ENCODE results near the gene TEK. TPM values are rescaled to one million over a fixed set of nuclear protein-coding genes. Genes with fewer than 3 reads are reported as not detected.

The TEK gene
- total and polyA plus RNA-seq, 2 experiments from 2014 or later = 1.9 to 9.4 TPM

DNA sequence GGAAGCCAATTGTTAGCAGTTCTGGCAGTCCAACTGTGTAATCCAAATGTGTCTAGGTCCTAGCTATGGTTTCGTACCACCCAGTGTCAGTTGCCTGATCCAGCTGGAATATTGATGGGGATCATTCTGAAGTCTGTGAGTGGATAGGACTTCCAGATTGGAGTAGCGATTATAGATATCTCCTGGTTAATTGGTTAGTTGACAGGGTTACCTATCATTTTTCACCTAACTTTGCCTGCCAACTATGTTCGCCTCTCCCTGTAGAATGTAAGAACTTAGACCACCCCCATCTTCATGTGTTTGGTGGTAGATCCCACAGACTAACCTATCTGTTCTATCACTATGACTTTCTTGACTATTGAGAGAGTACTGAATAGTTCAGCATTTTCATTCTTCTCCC lies 59.9 kb downstream of the TEK start:
- Histone ChIP-seq H4K20me1 (replicated peaks; ENCODE audit: insufficient read depth) (no peaks in the 10 kb centered on the region), H3K27ac (ENCODE audit: low read depth) (no peak overlapping the region), H3K9me2 (ENCODE audit: insufficient read depth) (0 out of 2 replicates have a peak, but pooled peaks cover 8% of the 10 kb centered on the region), H2AFZ (no peak overlapping the region), H3F3A (replicated peaks; ENCODE audit: low read depth) (no peaks in the 10 kb centered on the region), H3K79me2 (replicated peaks; ENCODE audit: insufficient read depth) (no peaks in the 10 kb centered on the region), H3K36me3 (ENCODE audit: insufficient read depth) (no peaks in the 10 kb centered on the region), H3K4me1 (ENCODE audit: insufficient read depth) (no peaks in the 10 kb centered on the region), H3K4me3 (no peak overlapping the region), H3K27me3 (ENCODE audit: insufficient read depth) (no peaks in the 10 kb centered on the region), H3K4me2 (no peak overlapping the region)
- TF ChIP-seq POLR2AphosphoS5 (IDR thresholded peaks at IDR 0.05; ENCODE audit: low read depth) (no peak), STAT1 (IDR thresholded peaks at IDR 0.05; ENCODE audit: unreplicated experiment) (no peak), ZNF331 (CRISPR knock-in tag; IDR thresholded peaks at IDR 0.05; ENCODE audit: low read depth) (no peak), JUNB (IDR thresholded peaks at IDR 0.05; ENCODE audit: unreplicated experiment) (no peak), REST (IDR thresholded peaks at IDR 0.05; ENCODE audit: unreplicated experiment) (no peak), EZH2phosphoT487 (IDR thresholded peaks at IDR 0.05; ENCODE audit: unreplicated experiment) (no peak), EZH2 (IDR thresholded peaks at IDR 0.05; ENCODE audit: low read depth, unreplicated experiment) (no peak), CREB1 (CRISPR knock-in tag; IDR thresholded peaks at IDR 0.05; ENCODE audit: low read depth) (no peak), ZNF114 (CRISPR knock-in tag; IDR thresholded peaks at IDR 0.05) (no peak), NANOG (IDR thresholded peaks at IDR 0.05; ENCODE audit: borderline replicate concordance) (no peak), ZNF462 (CRISPR knock-in tag; IDR thresholded peaks at IDR 0.05) (no peak)
- TF ChIP-seq, protein P1, sequence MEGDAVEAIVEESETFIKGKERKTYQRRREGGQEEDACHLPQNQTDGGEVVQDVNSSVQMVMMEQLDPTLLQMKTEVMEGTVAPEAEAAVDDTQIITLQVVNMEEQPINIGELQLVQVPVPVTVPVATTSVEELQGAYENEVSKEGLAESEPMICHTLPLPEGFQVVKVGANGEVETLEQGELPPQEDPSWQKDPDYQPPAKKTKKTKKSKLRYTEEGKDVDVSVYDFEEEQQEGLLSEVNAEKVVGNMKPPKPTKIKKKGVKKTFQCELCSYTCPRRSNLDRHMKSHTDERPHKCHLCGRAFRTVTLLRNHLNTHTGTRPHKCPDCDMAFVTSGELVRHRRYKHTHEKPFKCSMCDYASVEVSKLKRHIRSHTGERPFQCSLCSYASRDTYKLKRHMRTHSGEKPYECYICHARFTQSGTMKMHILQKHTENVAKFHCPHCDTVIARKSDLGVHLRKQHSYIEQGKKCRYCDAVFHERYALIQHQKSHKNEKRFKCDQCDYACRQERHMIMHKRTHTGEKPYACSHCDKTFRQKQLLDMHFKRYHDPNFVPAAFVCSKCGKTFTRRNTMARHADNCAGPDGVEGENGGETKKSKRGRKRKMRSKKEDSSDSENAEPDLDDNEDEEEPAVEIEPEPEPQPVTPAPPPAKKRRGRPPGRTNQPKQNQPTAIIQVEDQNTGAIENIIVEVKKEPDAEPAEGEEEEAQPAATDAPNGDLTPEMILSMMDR (conservative IDR thresholded peaks at IDR 0.05; ENCODE audit: low read depth in 2 of 2) = no peak
- TF ChIP-seq, protein P2, sequence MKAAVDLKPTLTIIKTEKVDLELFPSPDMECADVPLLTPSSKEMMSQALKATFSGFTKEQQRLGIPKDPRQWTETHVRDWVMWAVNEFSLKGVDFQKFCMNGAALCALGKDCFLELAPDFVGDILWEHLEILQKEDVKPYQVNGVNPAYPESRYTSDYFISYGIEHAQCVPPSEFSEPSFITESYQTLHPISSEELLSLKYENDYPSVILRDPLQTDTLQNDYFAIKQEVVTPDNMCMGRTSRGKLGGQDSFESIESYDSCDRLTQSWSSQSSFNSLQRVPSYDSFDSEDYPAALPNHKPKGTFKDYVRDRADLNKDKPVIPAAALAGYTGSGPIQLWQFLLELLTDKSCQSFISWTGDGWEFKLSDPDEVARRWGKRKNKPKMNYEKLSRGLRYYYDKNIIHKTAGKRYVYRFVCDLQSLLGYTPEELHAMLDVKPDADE (IDR thresholded peaks at IDR 0.05) = no peak
- DNase-seq (ENCODE audit: low spot score) (no peak), ATAC-seq (no peak)
- no peaks in the 10 kb centered on the region for H3K27me3 Mint-ChIP-seq (ENCODE audit: insufficient read depth, low read depth, poor library complexity)
- H3K9me3 Mint-ChIP-seq = no peaks in the 10 kb centered on the region
- H3K4me1 Mint-ChIP-seq = 0 out of 3 replicates have a peak, but pooled peaks cover 3% of the 10 kb centered on the region
- H3K27ac Mint-ChIP-seq = no peak overlapping the region
- no peaks in the 10 kb centered on the region; the same call in 2 of the 3 replicates for H3K36me3 Mint-ChIP-seq (ENCODE audit: low read depth)
- H3K4me3 Mint-ChIP-seq = no peak overlapping the region

All from GM23338 (cell line).